ENCODE measurements around the gene LGMN. TPM values are rescaled to one million over a fixed set of nuclear protein-coding genes. Genes with fewer than 3 reads are reported as not detected.

The LGMN gene
- total RNA-seq, 4 donors from 2014 or later = 26.5 to 103 (median 57.2) TPM

GRCh38 chr14:92786427-92786756 lies 38.0 kb upstream of the LGMN start:
- H3K4me1 ChIP-seq = peaks cover 0 to 11% (median 0%) of the 10 kb centered on the region in 4 donors
- no peaks in the 10 kb centered on the region for H3K27me3 ChIP-seq
- peak overlapping the region in 2 of 4 donors; percentile 23 to 29 for H3K27ac ChIP-seq
- in situ Hi-C loops (cut with MboI; ENCODE audit: low pct_ligation_motif_present in 1 of 4, low pct_unique_long_range_greater_than_20kb in 1 of 4, low sequenced_read_pairs in 3 of 4) (loop anchor here in 1 of 4 donors (25.0 kb wide), 1 partner anchor 99 kb away; no protein-coding TSS in a partner anchor), intact Hi-C loops (cut with DNase I; ENCODE audit: low total_unique reads) (no loop called here)
- H3K9me3 ChIP-seq = peaks cover 17% of the 10 kb centered on the region in 2 donors
- no peaks in the 10 kb centered on the region for H3K36me3 ChIP-seq
- TF ChIP-seq EP300 (IDR thresholded peaks at IDR 0.05; ENCODE audit: low read depth) = no peak
- WGBS, 2 donors (ENCODE audit: low coverage in 1 of 2) = 80 to 98% methylated on average over 1 of the region's 1 CpG
- no peak overlapping the region for H3K4me3 ChIP-seq
- DNase-seq = no peak

GRCh38 chr14:92785667-92786426 lies 37.4 kb upstream of the LGMN start:
- WGBS, 2 donors (ENCODE audit: low coverage in 1 of 2) = 67 to 100% methylated on average over 3 to 6 of the region's 6 CpGs
- peaks cover 0 to 11% (median 0%) of the 10 kb centered on the region in 4 donors for H3K4me1 ChIP-seq
- no peaks in the 10 kb centered on the region for H3K36me3 ChIP-seq
- H3K27ac ChIP-seq = peak overlapping the region in 3 of 4 donors; percentile 23 to 31 (median 29)
- H3K9me3 ChIP-seq = peaks cover 17% of the 10 kb centered on the region in 2 donors
- H3K4me3 ChIP-seq = no peak overlapping the region
- TF ChIP-seq CTCF (IDR thresholded peaks at IDR 0.05) (no peak), POLR2A (IDR thresholded peaks at IDR 0.05) (no peak), EP300 (IDR thresholded peaks at IDR 0.05; ENCODE audit: low read depth) (no peak), POLR2AphosphoS5 (IDR thresholded peaks at IDR 0.05) (no peak)
- intact Hi-C loops (cut with DNase I; ENCODE audit: low total_unique reads) (no loop called here), in situ Hi-C loops (cut with MboI; ENCODE audit: low pct_ligation_motif_present in 1 of 4, low pct_unique_long_range_greater_than_20kb in 1 of 4, low sequenced_read_pairs in 3 of 4) (loop anchor here in 1 of 4 donors (25.0 kb wide), 1 partner anchor 99 kb away; no protein-coding TSS in a partner anchor)
- no peaks in the 10 kb centered on the region for H3K27me3 ChIP-seq
- no peak for DNase-seq

- peak; percentile 29 for DNase-seq
- TF ChIP-seq POLR2A (IDR thresholded peaks at IDR 0.05) (no peak), CTCF (IDR thresholded peaks at IDR 0.05) (peak; percentile 57 to 81 (median 65)), EP300 (IDR thresholded peaks at IDR 0.05; ENCODE audit: low read depth) (no peak)
- Histone ChIP-seq H3K4me1 (peaks cover 0 to 11% (median 0%) of the 10 kb centered on the region in 4 donors), H3K27ac (no peak overlapping the region), H3K4me3 (no peak overlapping the region), H3K27me3 (no peaks in the 10 kb centered on the region), H3K36me3 (no peaks in the 10 kb centered on the region), H3K9me3 (peaks cover 1 to 2% of the 10 kb centered on the region in 2 donors)
- in situ Hi-C loops (cut with MboI; ENCODE audit: low pct_ligation_motif_present in 1 of 4, low pct_unique_long_range_greater_than_20kb in 1 of 4, low sequenced_read_pairs in 3 of 4) (loop anchor here (5.0 to 25.0 kb wide), 2 partner anchors 67 to 97 kb away; no protein-coding TSS in a partner anchor), intact Hi-C loops (cut with DNase I; ENCODE audit: low total_unique reads) (loop anchor here (2.0 to 5.0 kb wide), 2 partner anchors 65 to 97 kb away; no protein-coding TSS in a partner anchor)
- 47 to 100% methylated on average over 1 to 2 of the region's 2 CpGs for WGBS, 2 donors (ENCODE audit: low coverage in 1 of 2)
Observed at GRCh38 chr14:92783813-92784431, 35.5 kb upstream of the LGMN start.

DNA sequence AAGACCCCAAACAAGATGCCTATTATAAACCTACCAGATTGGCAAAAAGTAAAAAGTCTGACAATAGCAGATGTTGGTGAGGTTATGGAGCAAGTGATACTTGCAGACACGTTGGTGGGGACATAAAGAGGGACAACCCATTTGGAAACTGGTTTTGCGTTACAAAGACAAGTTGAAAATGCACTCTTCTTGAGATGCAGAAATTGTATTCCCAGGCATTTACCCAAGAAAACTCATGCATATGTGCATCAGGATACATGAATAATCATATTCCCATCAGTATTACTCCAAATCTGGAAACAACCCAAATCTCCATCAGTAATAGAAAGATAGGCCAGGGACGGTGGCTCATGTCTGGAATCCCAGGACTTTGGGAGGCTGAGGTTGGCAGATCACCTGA lies 32.9 kb upstream of the LGMN start:
- H3K27ac ChIP-seq = no peak overlapping the region
- in situ Hi-C loops (cut with MboI; ENCODE audit: low pct_ligation_motif_present in 1 of 4, low pct_unique_long_range_greater_than_20kb in 1 of 4, low sequenced_read_pairs in 3 of 4) = loop anchor here (5.0 to 25.0 kb wide), 2 partner anchors 64 to 94 kb away; no protein-coding TSS in a partner anchor
- H3K4me1 ChIP-seq = peaks cover 0 to 11% (median 0%) of the 10 kb centered on the region in 4 donors
- H3K4me3 ChIP-seq = no peak overlapping the region
- no peaks in the 10 kb centered on the region for H3K36me3 ChIP-seq
- no peaks in the 10 kb centered on the region for H3K27me3 ChIP-seq
- TF ChIP-seq POLR2A (IDR thresholded peaks at IDR 0.05) (no peak), EP300 (IDR thresholded peaks at IDR 0.05; ENCODE audit: low read depth) (no peak), CTCF (IDR thresholded peaks at IDR 0.05) (no peak), POLR2AphosphoS5 (IDR thresholded peaks at IDR 0.05) (no peak)
- 83 to 91% methylated on average over 2 to 3 of the region's 3 CpGs for WGBS, 2 donors (ENCODE audit: low coverage in 1 of 2)
- intact Hi-C loops (cut with DNase I; ENCODE audit: low total_unique reads) = loop anchor here (5.0 kb wide), 1 partner anchor 94 kb away; no protein-coding TSS in a partner anchor
- H3K9me3 ChIP-seq = no peaks in the 10 kb centered on the region
- no peak for DNase-seq
